Breast epithelium (tissue), 4 donors: ENCODE measurements around the gene PIP5K1B. TPM values are rescaled to one million over a fixed set of nuclear protein-coding genes. Genes with fewer than 3 reads are reported as not detected.
A peak's percentile ranks its signal among the peaks of the same experiment; 100 is the strongest.

Source experiments
- DNase-seq, 2 donors: peaks; one replicate each; pipeline ENCODE4 v3.0.0-alpha.2; 2019; ENCODE audit warnings: low spot score in 2 of 2
- H3K27ac ChIP-seq, 2 donors: fragments of 200-600 bp; sonication (generic) in 1 of 2; one replicate each; pipeline ENCODE4 v1.5.1; 2016 to 2019; ENCODE audit warnings: mild to moderate bottlenecking in 1 of 2
- H3K27me3 ChIP-seq, 2 donors: fragments of 200-600 bp; sonication (generic) in 1 of 2; one replicate each; pipeline versions ENCODE4 v1.5.1 to v1.6.0; 2017 to 2019; ENCODE audit warnings: control low read depth in 1 of 2, mild to moderate bottlenecking in 1 of 2
- H3K36me3 ChIP-seq: fragments of 200-600 bp; one replicate; pipeline ENCODE4 v1.5.1; 2019
- H3K4me1 ChIP-seq, 2 donors: fragments of 200-600 bp; sonication (generic); one replicate each; pipeline ENCODE4 v1.5.1; 2016 to 2019; ENCODE audit warnings: control low read depth in 1 of 2
- H3K4me3 ChIP-seq, 3 donors: fragments of 200-600 bp; sonication (generic); 1 replicate in 2 of 3; 2 replicates in 1 of 3; pipeline ENCODE4 v1.5.1; 2016 to 2019; ENCODE audit warnings: mild to moderate bottlenecking in 3 of 3, moderate library complexity in 2 of 3
- H3K9me3 ChIP-seq, 2 donors: fragments of 200-600 bp; sonication (generic) in 1 of 2; one replicate each; pipeline ENCODE4 v1.5.1; 2016 to 2019; ENCODE audit warnings: control low read depth in 1 of 2
- CTCF ChIP-seq, 3 donors: fragments of 450-650 bp; IDR thresholded peaks; one replicate each; pipeline ENCODE4 v1.5.1; 2016 to 2017; ENCODE audit warnings: antibody characterized with exemption in 3 of 3, mild to moderate bottlenecking in 3 of 3, moderate library complexity in 3 of 3
- POLR2A ChIP-seq: fragments of 450-650 bp; IDR thresholded peaks from one replicate; pipeline ENCODE4 v1.6.1; 2016; ENCODE audit warnings: antibody characterized with exemption, mild to moderate bottlenecking, moderate library complexity
- POLR2AphosphoS5 ChIP-seq, 3 donors: sonication (generic); formaldehyde crosslinking; IDR thresholded peaks; one replicate each; pipeline ENCODE4 v1.6.1; 2017; ENCODE audit warnings: antibody characterized with exemption in 3 of 3
- intact Hi-C: fragments of 100-400 bp; cut with DNase I; formaldehyde crosslinking; loops from one replicate; pipeline ENCODE4 v1.15.1; 2023; ENCODE audit warnings: low total_unique reads
- total RNA-seq, 3 donors: library from RNA; depleted of rRNA; stranded (reverse); fragments of >200 nt; gene quantifications; one replicate each; pipeline ENCODE4 v1.1.0, GENCODE V29; 2016

PIP5K1B gene
- total RNA-seq, 3 donors from 2014 or later, result 0.80 to 11.1 (median 9.8) TPM

DNA sequence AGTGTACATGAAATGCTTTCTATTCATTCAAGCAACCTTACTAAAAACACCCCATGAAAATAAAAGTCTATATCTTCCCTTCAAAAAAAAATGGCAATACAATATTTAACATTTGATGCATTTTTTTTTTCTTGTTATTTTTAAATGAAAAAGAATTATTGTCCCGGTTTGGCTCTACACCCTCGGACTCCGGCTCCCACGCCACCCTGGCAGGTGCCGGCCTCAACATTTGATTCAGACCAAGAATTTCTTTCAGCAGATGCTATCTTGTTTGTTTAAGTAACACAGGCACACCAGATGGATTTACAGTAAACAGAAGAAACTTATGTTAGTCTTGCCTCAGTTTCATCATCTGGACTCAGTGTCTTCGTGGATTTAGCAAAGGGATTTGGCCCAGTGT, 162.0 kb downstream of the PIP5K1B start:
- TF ChIP-seq POLR2AphosphoS5 (IDR thresholded peaks at IDR 0.05), result no peak
- TF ChIP-seq CTCF (IDR thresholded peaks at IDR 0.05), result no peak
- no peak for TF ChIP-seq POLR2A
- H3K4me1 ChIP-seq, result peaks cover 0 to 5% of the 10 kb centered on the region in 2 donors
- no peaks in the 10 kb centered on the region for H3K27me3 ChIP-seq
- no peak overlapping the region for H3K27ac ChIP-seq
- H3K36me3 ChIP-seq, result no peaks in the 10 kb centered on the region
- H3K9me3 ChIP-seq, result no peaks in the 10 kb centered on the region
- intact Hi-C loops, result no loop called here
- DNase-seq, result no peak
- no peak overlapping the region for H3K4me3 ChIP-seq

- H3K9me3 ChIP-seq, result no peaks in the 10 kb centered on the region
- DNase-seq, result no peak
- H3K4me3 ChIP-seq, result no peak overlapping the region
- intact Hi-C loops, result no loop called here
- TF ChIP-seq POLR2A (no peak), CTCF (IDR thresholded peaks at IDR 0.05) (no peak), POLR2AphosphoS5 (IDR thresholded peaks at IDR 0.05) (no peak)
- no peaks in the 10 kb centered on the region for H3K36me3 ChIP-seq
- H3K27ac ChIP-seq, result no peak overlapping the region
- no peaks in the 10 kb centered on the region for H3K27me3 ChIP-seq
- H3K4me1 ChIP-seq, result peaks cover 0 to 6% of the 10 kb centered on the region in 2 donors
These were observed 164.0 kb downstream of the PIP5K1B start for GRCh38 chr9:68869022-68869421.

DNA sequence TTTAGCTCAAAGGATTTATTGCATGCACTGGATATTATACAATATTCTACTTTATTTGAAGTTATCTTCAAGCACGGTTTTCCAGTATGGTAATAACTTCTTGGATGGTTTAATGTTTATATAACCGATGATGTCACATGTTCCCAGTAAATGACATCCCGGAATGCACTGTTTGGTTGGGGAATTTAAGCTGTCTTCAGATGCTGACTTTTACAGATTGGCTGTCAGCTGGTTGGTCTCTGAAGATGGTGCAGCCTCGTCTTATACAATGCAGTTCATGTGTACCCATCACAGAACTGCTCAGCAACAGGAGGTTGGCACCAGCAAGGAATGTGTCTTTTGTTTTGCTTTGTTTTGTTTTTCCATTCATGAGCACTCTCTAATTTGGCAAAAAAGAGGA, 165.0 kb downstream of the PIP5K1B start:
- no peaks in the 10 kb centered on the region for H3K36me3 ChIP-seq
- no peak overlapping the region for H3K4me3 ChIP-seq

DNA sequence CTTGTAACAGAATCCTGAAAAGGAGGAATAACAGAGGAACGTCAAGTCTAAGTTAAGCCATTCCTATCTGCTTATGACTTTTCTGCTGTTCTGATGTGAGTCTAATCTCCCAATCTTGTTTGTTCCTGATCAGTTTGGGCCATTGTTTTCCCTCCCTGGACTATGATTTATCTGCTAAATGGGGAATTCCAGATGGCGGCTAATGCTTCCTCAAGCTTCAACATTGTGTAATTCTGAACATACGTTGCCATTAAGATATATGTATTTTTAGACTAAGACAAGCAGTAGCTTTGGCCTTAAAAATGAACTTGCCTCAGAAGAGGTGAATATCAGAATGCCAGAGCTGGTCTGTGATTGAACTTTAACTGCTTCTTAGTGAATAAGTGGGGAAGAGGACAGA, 166.2 kb downstream of the PIP5K1B start:
- Histone ChIP-seq H3K4me3 (no peak overlapping the region), H3K9me3 (no peaks in the 10 kb centered on the region), H3K27ac (peak overlapping the region; percentile 34 to 35), H3K4me1 (peaks cover 0 to 6% of the 10 kb centered on the region in 2 donors), H3K27me3 (no peaks in the 10 kb centered on the region), H3K36me3 (no peaks in the 10 kb centered on the region)
- no peak for DNase-seq
- intact Hi-C loops, result no loop called here
- TF ChIP-seq POLR2A, result no peak

More for the DNA sequence above, 165.0 kb downstream of the PIP5K1B start:
- peaks cover 0 to 6% of the 10 kb centered on the region in 2 donors for H3K4me1 ChIP-seq
- intact Hi-C loops, result no loop called here
- no peaks in the 10 kb centered on the region for H3K9me3 ChIP-seq
- no peak overlapping the region for H3K27ac ChIP-seq
- no peak for TF ChIP-seq POLR2A
- no peak for TF ChIP-seq POLR2AphosphoS5 (IDR thresholded peaks at IDR 0.05)
- TF ChIP-seq CTCF (IDR thresholded peaks at IDR 0.05), result no peak
- DNase-seq, result no peak
- H3K27me3 ChIP-seq, result no peaks in the 10 kb centered on the region

DNA sequence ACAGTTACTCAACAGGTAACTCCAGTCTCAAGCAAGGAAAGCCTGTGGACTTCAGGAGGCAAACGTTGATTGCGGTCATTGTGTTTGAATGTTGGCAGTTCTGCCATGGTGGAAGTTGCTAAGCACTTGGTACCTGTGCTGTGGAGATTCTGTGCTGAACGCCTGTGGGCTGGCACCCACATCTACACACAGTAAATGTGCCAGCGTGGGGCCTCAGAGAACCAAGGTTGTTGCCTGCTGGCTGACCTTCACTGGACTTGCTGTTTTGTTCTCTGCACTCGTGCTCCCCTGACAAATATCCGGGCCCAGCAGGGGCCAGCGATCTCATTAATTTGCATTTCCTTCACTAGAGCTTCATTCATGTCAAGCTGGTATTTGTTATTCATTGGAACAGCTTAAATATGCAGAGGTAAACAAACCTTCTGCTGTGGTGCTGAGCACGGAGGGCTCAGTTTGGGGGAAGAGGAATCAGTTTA, 167.0 kb downstream of the PIP5K1B start:
- Histone ChIP-seq H3K27me3 (no peaks in the 10 kb centered on the region), H3K4me3 (no peak overlapping the region), H3K4me1 (peaks cover 0 to 6% of the 10 kb centered on the region in 2 donors), H3K9me3 (no peaks in the 10 kb centered on the region), H3K36me3 (no peaks in the 10 kb centered on the region), H3K27ac (peak overlapping the region; percentile 34 to 41)
- intact Hi-C loops, result no loop called here
- DNase-seq, result peak in 1 of 2 donors; percentile 73
- no peak for TF ChIP-seq POLR2A
- TF ChIP-seq POLR2AphosphoS5 (IDR thresholded peaks at IDR 0.05), result no peak
- no peak for TF ChIP-seq CTCF (IDR thresholded peaks at IDR 0.05)

DNA sequence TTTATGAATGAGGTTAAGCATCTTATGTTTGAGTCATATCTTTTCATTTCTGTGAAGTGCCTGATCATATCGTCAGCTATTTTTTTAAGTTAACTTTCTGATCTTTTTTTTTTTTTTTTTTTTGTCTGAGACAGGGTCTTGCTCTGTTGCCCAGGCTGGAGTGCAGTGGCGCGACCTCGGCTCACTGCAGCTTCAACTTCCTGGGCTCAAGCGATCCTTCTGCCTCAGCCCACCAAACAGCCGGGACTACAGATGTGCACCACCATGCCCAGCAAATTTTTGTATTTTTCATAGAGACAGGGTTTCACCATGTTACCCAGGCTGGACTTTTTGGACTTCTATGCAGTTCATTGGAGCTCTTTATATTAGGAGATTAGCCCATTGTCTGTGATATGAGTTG, 168.1 kb downstream of the PIP5K1B start:
- Histone ChIP-seq H3K27ac (no peak overlapping the region), H3K36me3 (no peaks in the 10 kb centered on the region), H3K4me3 (no peak overlapping the region), H3K4me1 (peaks cover 0 to 6% of the 10 kb centered on the region in 2 donors), H3K9me3 (no peaks in the 10 kb centered on the region), H3K27me3 (no peaks in the 10 kb centered on the region)
- DNase-seq, result no peak
- TF ChIP-seq CTCF (IDR thresholded peaks at IDR 0.05) (no peak), POLR2A (no peak), POLR2AphosphoS5 (IDR thresholded peaks at IDR 0.05) (no peak)
- intact Hi-C loops, result no loop called here
